ENCODE data around the gene HNRNPM.
"Not testable (repeated sequence)": the region's sequence is repeated elsewhere in the genome, so short reads cannot be mapped to it uniquely, and the experiment has no call there.

HNRNPM gene

GRCh38 chr19:8514505-8515009, 69.8 kb downstream of the HNRNPM start:
- H3K27me3 ChIP-seq (ENCODE audit: insufficient read depth, low read length); H2BK5ac ChIP-seq (ENCODE audit: low read depth, low read length, poor library complexity); H3K23ac ChIP-seq (ENCODE audit: low read length); H3K79me2 ChIP-seq (ENCODE audit: control insufficient read depth, insufficient read depth, low read length, poor library complexity); H3K4me3 ChIP-seq (ENCODE audit: low read depth, low read length); H2BK12ac ChIP-seq (ENCODE audit: low read length); H4K12ac ChIP-seq (ENCODE audit: low read depth, low read length); H4K91ac ChIP-seq (ENCODE audit: low read depth, low read length); H3K9me3 ChIP-seq (ENCODE audit: insufficient read depth, low read depth, low read length); H3K4ac ChIP-seq (ENCODE audit: low read depth, low read length); H2AFZ ChIP-seq (ENCODE audit: insufficient read depth, low read length, poor library complexity); H2AK5ac ChIP-seq (ENCODE audit: low read length); H3K9ac ChIP-seq (ENCODE audit: low read length); DNase-seq; H3K27ac ChIP-seq (ENCODE audit: low read depth, low read length); H3K18ac ChIP-seq (ENCODE audit: low read length); H2BK120ac ChIP-seq (ENCODE audit: insufficient read depth, low read length, poor library complexity); H3K4me2 ChIP-seq (ENCODE audit: low read length): not testable (repeated sequence)
- peak overlapping the region; percentile 92 for H4K8ac ChIP-seq (ENCODE audit: low read depth, low read length)
- peaks cover 11% of the 10 kb centered on the region for H3K79me1 ChIP-seq (ENCODE audit: low read length)
- H3K4me1 ChIP-seq (ENCODE audit: control insufficient read depth in 1 of 2, insufficient read depth in 2 of 2, low read length in 2 of 2) = peaks cover 9 to 13% of the 10 kb centered on the region in 2 experiments
- no CpG with 5 or more reads among the region's 21 CpGs for WGBS (ENCODE audit: extremely low coverage, insufficient coverage, insufficient read length)
- peak overlapping the region; percentile 55 for H3K14ac ChIP-seq (ENCODE audit: low read length)
- H3K36me3 ChIP-seq (ENCODE audit: control insufficient read depth in 1 of 2, insufficient read depth in 2 of 2, low read length in 2 of 2) = peaks cover 11 to 12% of the 10 kb centered on the region in 2 experiments

GRCh38 chr19:8515317-8515716, 70.5 kb downstream of the HNRNPM start:
- H3K23ac ChIP-seq (ENCODE audit: low read length) = no peak overlapping the region
- peaks cover 5% of the 10 kb centered on the region for H3K79me2 ChIP-seq (ENCODE audit: control insufficient read depth, insufficient read depth, low read length, poor library complexity)
- no peak overlapping the region for H3K14ac ChIP-seq (ENCODE audit: low read length)
- no peak overlapping the region for H3K4me3 ChIP-seq (ENCODE audit: low read depth, low read length)
- H3K27ac ChIP-seq (ENCODE audit: low read depth, low read length) = no peak overlapping the region
- no peak overlapping the region for H2AK5ac ChIP-seq (ENCODE audit: low read length)
- no CpG with 5 or more reads among the region's 11 CpGs for WGBS (ENCODE audit: extremely low coverage, insufficient coverage, insufficient read length)
- no peak overlapping the region for H3K4me2 ChIP-seq (ENCODE audit: low read length)
- H3K79me1 ChIP-seq (ENCODE audit: low read length) = peaks cover 11% of the 10 kb centered on the region
- peaks cover 9 to 11% of the 10 kb centered on the region in 2 experiments for H3K36me3 ChIP-seq (ENCODE audit: control insufficient read depth in 1 of 2, insufficient read depth in 2 of 2, low read length in 2 of 2)
- no peaks in the 10 kb centered on the region for H3K27me3 ChIP-seq (ENCODE audit: insufficient read depth, low read length)
- no peak overlapping the region for H3K18ac ChIP-seq (ENCODE audit: low read length)
- DNase-seq = no peak
- H3K4me1 ChIP-seq (ENCODE audit: control insufficient read depth in 1 of 2, insufficient read depth in 2 of 2, low read length in 2 of 2) = peaks cover 9 to 13% of the 10 kb centered on the region in 2 experiments
- no peak overlapping the region for H2BK12ac ChIP-seq (ENCODE audit: low read length)
- H2AFZ ChIP-seq (ENCODE audit: insufficient read depth, low read length, poor library complexity) = no peak overlapping the region
- H4K8ac ChIP-seq (ENCODE audit: low read depth, low read length) = no peak overlapping the region
- no peak overlapping the region for H3K4ac ChIP-seq (ENCODE audit: low read depth, low read length)
- no peak overlapping the region for H3K9ac ChIP-seq (ENCODE audit: low read length)
- no peak overlapping the region for H2BK5ac ChIP-seq (ENCODE audit: low read depth, low read length, poor library complexity)
- no peak overlapping the region for H2BK120ac ChIP-seq (ENCODE audit: insufficient read depth, low read length, poor library complexity)
- peaks cover 1% of the 10 kb centered on the region for H3K9me3 ChIP-seq (ENCODE audit: insufficient read depth, low read depth, low read length)
- H4K91ac ChIP-seq (ENCODE audit: low read depth, low read length) = no peak overlapping the region
- no peak overlapping the region for H4K12ac ChIP-seq (ENCODE audit: low read depth, low read length)

GRCh38 chr19:8517551-8518442, 73.0 kb downstream of the HNRNPM start:
- Histone ChIP-seq H4K91ac (ENCODE audit: low read depth, low read length) (no peak overlapping the region), H4K12ac (ENCODE audit: low read depth, low read length) (no peak overlapping the region), H2AK5ac (ENCODE audit: low read length) (no peak overlapping the region), H4K8ac (ENCODE audit: low read depth, low read length) (no peak overlapping the region), H3K27me3 (ENCODE audit: insufficient read depth, low read length) (no peaks in the 10 kb centered on the region), H3K9ac (ENCODE audit: low read length) (no peak overlapping the region), H2AFZ (ENCODE audit: insufficient read depth, low read length, poor library complexity) (no peak overlapping the region), H3K9me3 (ENCODE audit: insufficient read depth, low read depth, low read length) (peaks cover 1% of the 10 kb centered on the region), H2BK12ac (ENCODE audit: low read length) (no peak overlapping the region), H3K14ac (ENCODE audit: low read length) (no peak overlapping the region), H3K4me3 (ENCODE audit: low read depth, low read length) (no peak overlapping the region), H3K23ac (ENCODE audit: low read length) (no peak overlapping the region), H3K4me2 (ENCODE audit: low read length) (no peak overlapping the region), H2BK5ac (ENCODE audit: low read depth, low read length, poor library complexity) (no peak overlapping the region), H3K79me2 (ENCODE audit: control insufficient read depth, insufficient read depth, low read length, poor library complexity) (peaks cover 5% of the 10 kb centered on the region), H3K36me3 (ENCODE audit: control insufficient read depth in 1 of 2, insufficient read depth in 2 of 2, low read length in 2 of 2) (no peaks in the 10 kb centered on the region), H3K27ac (ENCODE audit: low read depth, low read length) (no peak overlapping the region), H3K4me1 (ENCODE audit: control insufficient read depth in 1 of 2, insufficient read depth in 2 of 2, low read length in 2 of 2) (peaks cover 9 to 12% of the 10 kb centered on the region in 2 experiments), H3K4ac (ENCODE audit: low read depth, low read length) (no peak overlapping the region), H3K18ac (ENCODE audit: low read length) (no peak overlapping the region), H3K79me1 (ENCODE audit: low read length) (peaks cover 11% of the 10 kb centered on the region), H2BK120ac (ENCODE audit: insufficient read depth, low read length, poor library complexity) (no peak overlapping the region)
- peak; percentile 67 to 80 for DNase-seq
- WGBS (ENCODE audit: extremely low coverage, insufficient coverage, insufficient read length) = no CpG with 5 or more reads among the region's 10 CpGs

GRCh38 chr19:8518536-8518935, 73.8 kb downstream of the HNRNPM start:
- no peak overlapping the region for H4K91ac ChIP-seq (ENCODE audit: low read depth, low read length)
- WGBS (ENCODE audit: extremely low coverage, insufficient coverage, insufficient read length) = no CpG with 5 or more reads among the region's 11 CpGs
- DNase-seq = no peak
- H2AK5ac ChIP-seq (ENCODE audit: low read length) = no peak overlapping the region
- no peak overlapping the region for H2BK5ac ChIP-seq (ENCODE audit: low read depth, low read length, poor library complexity)
- no peak overlapping the region for H2AFZ ChIP-seq (ENCODE audit: insufficient read depth, low read length, poor library complexity)
- H3K27ac ChIP-seq (ENCODE audit: low read depth, low read length) = no peak overlapping the region
- H4K12ac ChIP-seq (ENCODE audit: low read depth, low read length) = no peak overlapping the region
- no peak overlapping the region for H3K18ac ChIP-seq (ENCODE audit: low read length)
- H3K23ac ChIP-seq (ENCODE audit: low read length) = no peak overlapping the region
- H3K79me1 ChIP-seq (ENCODE audit: low read length) = peaks cover 5% of the 10 kb centered on the region
- H4K8ac ChIP-seq (ENCODE audit: low read depth, low read length) = no peak overlapping the region
- no peak overlapping the region for H2BK12ac ChIP-seq (ENCODE audit: low read length)
- H3K4me3 ChIP-seq (ENCODE audit: low read depth, low read length) = no peak overlapping the region
- H3K9me3 ChIP-seq (ENCODE audit: insufficient read depth, low read depth, low read length) = peaks cover 1% of the 10 kb centered on the region
- peaks cover 3 to 5% of the 10 kb centered on the region in 2 experiments for H3K4me1 ChIP-seq (ENCODE audit: control insufficient read depth in 1 of 2, insufficient read depth in 2 of 2, low read length in 2 of 2)
- H3K4ac ChIP-seq (ENCODE audit: low read depth, low read length) = no peak overlapping the region
- H3K14ac ChIP-seq (ENCODE audit: low read length) = no peak overlapping the region
- H3K79me2 ChIP-seq (ENCODE audit: control insufficient read depth, insufficient read depth, low read length, poor library complexity) = peaks cover 3% of the 10 kb centered on the region
- no peak overlapping the region for H2BK120ac ChIP-seq (ENCODE audit: insufficient read depth, low read length, poor library complexity)
- H3K9ac ChIP-seq (ENCODE audit: low read length) = no peak overlapping the region
- H3K4me2 ChIP-seq (ENCODE audit: low read length) = no peak overlapping the region
- H3K36me3 ChIP-seq (ENCODE audit: control insufficient read depth in 1 of 2, insufficient read depth in 2 of 2, low read length in 2 of 2) = no peaks in the 10 kb centered on the region
- H3K27me3 ChIP-seq (ENCODE audit: insufficient read depth, low read length) = no peaks in the 10 kb centered on the region
